ENCODE results near the gene SHTN1. TPM values are rescaled to one million over a fixed set of nuclear protein-coding genes. Genes with fewer than 3 reads are reported as not detected.

SHTN1 gene
- polyA plus RNA-seq, 1 donor (not counting 4 experiments of a cell fraction or from before 2014, with no cell fraction given), result 21.3 TPM

GRCh38 chr10:116988311-116988710, 16.7 kb downstream of the SHTN1 start:
- Histone ChIP-seq H3K27ac (ENCODE audit: control insufficient read depth, insufficient read depth, low read length) (no peak overlapping the region), H3K9me3 (ENCODE audit: control insufficient read depth, low read depth, low read length) (no peaks in the 10 kb centered on the region), H3K79me2 (ENCODE audit: control insufficient read depth, insufficient read depth, low read length) (peaks cover 31% of the 10 kb centered on the region), H3K9me1 (ENCODE audit: control insufficient read depth, extremely low read depth, insufficient read depth, low read length) (no peaks in the 10 kb centered on the region), H3K36me3 (ENCODE audit: control insufficient read depth in 2 of 2, extremely low read depth in 1 of 2, insufficient read depth in 2 of 2, low read length in 2 of 2) (no peaks in the 10 kb centered on the region), H4K20me1 (ENCODE audit: control insufficient read depth, extremely low read depth, insufficient read depth, low read length) (no peaks in the 10 kb centered on the region), H3K9ac (ENCODE audit: control insufficient read depth, extremely low read depth, insufficient read depth, low read length) (no peak overlapping the region), H2AFZ (ENCODE audit: control insufficient read depth, low read length) (no peak overlapping the region), H3K4me3 (ENCODE audit: control insufficient read depth in 2 of 3, extremely low read depth in 1 of 3, insufficient read depth in 2 of 3, low read depth in 1 of 3, low read length in 3 of 3) (no peak overlapping the region), H3K4me2 (ENCODE audit: control insufficient read depth, extremely low read depth, insufficient read depth, low read depth, low read length) (no peak overlapping the region), H3K27me3 (ENCODE audit: control insufficient read depth, extremely low read depth, insufficient read depth, low read length) (no peaks in the 10 kb centered on the region), H3K4me1 (ENCODE audit: control insufficient read depth, extremely low read depth, insufficient read depth, low read length) (peaks cover 2% of the 10 kb centered on the region)
- TF ChIP-seq CTCF (optimal IDR thresholded peaks at IDR 0.05 in 1 of 3, IDR thresholded peaks at IDR 0.05 in 1 of 3, conservative IDR thresholded peaks at IDR 0.05 in 1 of 3; ENCODE audit: extremely low read depth in 1 of 3, insufficient read depth in 2 of 3, low read length in 3 of 3) (no peak), EZH2 (IDR thresholded peaks at IDR 0.05; ENCODE audit: low read length) (no peak)
- DNase-seq (ENCODE audit: low read depth, low spot score), result no peak
- no peak for FAIRE-seq
- dilution Hi-C loops (cut with MboI; ENCODE audit: extremely low pct_ligation_motif_present, low sequenced_read_pairs), result no loop called here

- TF ChIP-seq CTCF (optimal IDR thresholded peaks at IDR 0.05 in 1 of 3, IDR thresholded peaks at IDR 0.05 in 1 of 3, conservative IDR thresholded peaks at IDR 0.05 in 1 of 3; ENCODE audit: extremely low read depth in 1 of 3, insufficient read depth in 2 of 3, low read length in 3 of 3), result no peak
- no peak for TF ChIP-seq EZH2 (IDR thresholded peaks at IDR 0.05; ENCODE audit: low read length)
- Histone ChIP-seq H2AFZ (ENCODE audit: control insufficient read depth, low read length) (no peak overlapping the region), H3K27ac (ENCODE audit: control insufficient read depth, insufficient read depth, low read length) (no peak overlapping the region), H3K36me3 (ENCODE audit: control insufficient read depth in 2 of 2, extremely low read depth in 1 of 2, insufficient read depth in 2 of 2, low read length in 2 of 2) (no peaks in the 10 kb centered on the region), H3K9ac (ENCODE audit: control insufficient read depth, extremely low read depth, insufficient read depth, low read length) (no peak overlapping the region), H3K9me3 (ENCODE audit: control insufficient read depth, low read depth, low read length) (no peaks in the 10 kb centered on the region), H3K4me1 (ENCODE audit: control insufficient read depth, extremely low read depth, insufficient read depth, low read length) (peaks cover 2% of the 10 kb centered on the region), H3K4me2 (ENCODE audit: control insufficient read depth, extremely low read depth, insufficient read depth, low read depth, low read length) (no peak overlapping the region), H4K20me1 (ENCODE audit: control insufficient read depth, extremely low read depth, insufficient read depth, low read length) (no peaks in the 10 kb centered on the region), H3K79me2 (ENCODE audit: control insufficient read depth, insufficient read depth, low read length) (peaks cover 39% of the 10 kb centered on the region), H3K27me3 (ENCODE audit: control insufficient read depth, extremely low read depth, insufficient read depth, low read length) (no peaks in the 10 kb centered on the region), H3K4me3 (ENCODE audit: control insufficient read depth in 2 of 3, extremely low read depth in 1 of 3, insufficient read depth in 2 of 3, low read depth in 1 of 3, low read length in 3 of 3) (no peak overlapping the region), H3K9me1 (ENCODE audit: control insufficient read depth, extremely low read depth, insufficient read depth, low read length) (no peaks in the 10 kb centered on the region)
- dilution Hi-C loops (cut with MboI; ENCODE audit: extremely low pct_ligation_motif_present, low sequenced_read_pairs), result no loop called here
- no peak for DNase-seq (ENCODE audit: low read depth, low spot score)
- FAIRE-seq, result no peak
Observed at GRCh38 chr10:116985611-116986010, 19.4 kb downstream of the SHTN1 start.

Measured in keratinocyte (primary cell).